ENCODE data around the gene SLC25A33. TPM values are rescaled to one million over a fixed set of nuclear protein-coding genes. Genes with fewer than 3 reads are reported as not detected.

SLC25A33 gene
- total RNA-seq, 1 donor from 2014 or later, result 6.6 TPM

DNA sequence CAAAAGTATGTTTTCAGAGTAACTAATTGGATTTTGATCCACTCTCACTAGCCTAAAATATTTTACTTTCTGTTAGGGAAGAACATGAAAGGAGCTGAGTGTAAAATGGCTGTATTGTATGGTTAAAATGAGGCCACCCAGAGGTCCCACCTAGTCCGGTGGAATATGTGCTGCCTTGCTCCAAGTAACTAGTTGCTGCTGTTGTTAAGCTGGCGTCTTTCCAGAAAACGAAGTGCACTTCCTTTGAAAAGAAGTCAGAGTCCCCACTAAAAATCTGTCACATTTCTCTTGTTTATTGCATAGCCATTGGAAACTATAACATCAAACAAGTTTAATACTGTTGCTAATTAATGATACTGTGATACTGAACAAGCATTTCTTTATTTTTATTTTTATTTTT lies 3.2 kb downstream of the SLC25A33 start:
- peak; percentile 9 for DNase-seq (ENCODE audit: low spot score)
- no peaks in the 10 kb centered on the region for H3K27me3 Mint-ChIP-seq (ENCODE audit: low read depth)

DNA sequence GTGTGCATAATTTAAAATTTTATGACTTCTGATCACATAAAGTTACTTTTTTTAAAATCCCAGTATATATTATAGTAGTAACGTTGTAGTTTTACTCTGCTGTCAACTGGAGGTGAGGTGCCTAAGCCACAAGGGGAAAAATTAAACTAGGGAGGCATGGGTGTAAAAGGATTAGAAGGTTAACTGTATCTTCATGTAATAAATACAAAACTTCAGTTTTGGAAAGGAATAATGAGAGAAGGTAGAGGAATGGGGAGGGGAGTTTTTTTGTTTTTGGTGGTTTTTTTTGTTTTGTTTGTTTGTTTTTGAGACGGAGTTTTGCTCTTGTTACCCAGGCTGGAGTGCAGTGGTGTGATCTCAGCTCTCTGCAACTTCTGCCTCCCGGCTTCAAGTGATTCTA lies 5.7 kb downstream of the SLC25A33 start:
- Mint-ChIP-seq H3K4me1 (ENCODE audit: low read depth) (peaks cover 16% of the 10 kb centered on the region), H3K27me3 (ENCODE audit: low read depth) (no peaks in the 10 kb centered on the region), H3K4me3 (ENCODE audit: unreplicated experiment) (no peak overlapping the region), H3K27ac (ENCODE audit: unreplicated experiment) (no peak overlapping the region), H3K9me3 (ENCODE audit: low read depth) (no peaks in the 10 kb centered on the region), H3K36me3 (ENCODE audit: low read depth) (no peaks in the 10 kb centered on the region)
- no peak for DNase-seq (ENCODE audit: low spot score)
- TF ChIP-seq, protein P1, sequence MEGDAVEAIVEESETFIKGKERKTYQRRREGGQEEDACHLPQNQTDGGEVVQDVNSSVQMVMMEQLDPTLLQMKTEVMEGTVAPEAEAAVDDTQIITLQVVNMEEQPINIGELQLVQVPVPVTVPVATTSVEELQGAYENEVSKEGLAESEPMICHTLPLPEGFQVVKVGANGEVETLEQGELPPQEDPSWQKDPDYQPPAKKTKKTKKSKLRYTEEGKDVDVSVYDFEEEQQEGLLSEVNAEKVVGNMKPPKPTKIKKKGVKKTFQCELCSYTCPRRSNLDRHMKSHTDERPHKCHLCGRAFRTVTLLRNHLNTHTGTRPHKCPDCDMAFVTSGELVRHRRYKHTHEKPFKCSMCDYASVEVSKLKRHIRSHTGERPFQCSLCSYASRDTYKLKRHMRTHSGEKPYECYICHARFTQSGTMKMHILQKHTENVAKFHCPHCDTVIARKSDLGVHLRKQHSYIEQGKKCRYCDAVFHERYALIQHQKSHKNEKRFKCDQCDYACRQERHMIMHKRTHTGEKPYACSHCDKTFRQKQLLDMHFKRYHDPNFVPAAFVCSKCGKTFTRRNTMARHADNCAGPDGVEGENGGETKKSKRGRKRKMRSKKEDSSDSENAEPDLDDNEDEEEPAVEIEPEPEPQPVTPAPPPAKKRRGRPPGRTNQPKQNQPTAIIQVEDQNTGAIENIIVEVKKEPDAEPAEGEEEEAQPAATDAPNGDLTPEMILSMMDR (IDR thresholded peaks at IDR 0.05), result no peak

More for the DNA sequence above, 3.2 kb downstream of the SLC25A33 start:
- H3K4me1 Mint-ChIP-seq (ENCODE audit: low read depth), result peaks cover 24% of the 10 kb centered on the region
- H3K9me3 Mint-ChIP-seq (ENCODE audit: low read depth), result no peaks in the 10 kb centered on the region
- H3K4me3 Mint-ChIP-seq (ENCODE audit: unreplicated experiment), result no peak overlapping the region
- H3K36me3 Mint-ChIP-seq (ENCODE audit: low read depth), result no peaks in the 10 kb centered on the region
- no peak overlapping the region for H3K27ac Mint-ChIP-seq (ENCODE audit: unreplicated experiment)
- TF ChIP-seq, protein P1 (IDR thresholded peaks at IDR 0.05), result no peak

DNA sequence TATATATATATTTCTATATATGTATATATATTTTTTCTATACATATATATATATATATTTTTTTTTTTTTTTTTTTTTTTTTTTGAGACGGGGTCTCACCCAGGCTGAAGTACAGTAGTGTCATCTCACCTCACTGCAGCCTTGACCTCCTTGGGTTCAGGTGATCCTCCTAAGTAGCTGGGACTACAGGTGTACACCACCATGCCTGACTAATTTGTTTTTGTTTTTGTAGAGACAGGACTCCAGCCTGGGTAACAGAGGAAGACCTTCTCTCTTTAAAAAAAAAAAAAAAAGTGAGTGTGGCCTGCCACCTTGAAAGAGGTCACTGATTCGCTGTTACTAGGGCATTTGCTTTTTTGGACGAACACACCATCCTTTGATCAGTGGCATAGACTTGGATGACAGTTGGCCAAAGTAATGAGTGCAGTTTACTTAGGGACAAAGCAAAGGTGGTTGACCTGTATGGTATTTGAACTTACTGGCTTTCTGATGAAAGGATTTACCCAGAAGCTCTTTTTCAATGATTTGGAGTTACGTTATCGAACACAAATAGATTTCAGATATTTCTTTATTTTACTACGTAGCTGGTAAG lies 10.8 kb downstream of the SLC25A33 start:
- peaks cover 1% of the 10 kb centered on the region for H3K4me1 Mint-ChIP-seq (ENCODE audit: low read depth)
- H3K4me3 Mint-ChIP-seq (ENCODE audit: unreplicated experiment), result no peak overlapping the region
- H3K27ac Mint-ChIP-seq (ENCODE audit: unreplicated experiment), result no peak overlapping the region
- H3K36me3 Mint-ChIP-seq (ENCODE audit: low read depth), result peaks cover 4% of the 10 kb centered on the region
- H3K9me3 Mint-ChIP-seq (ENCODE audit: low read depth), result no peaks in the 10 kb centered on the region
- TF ChIP-seq, protein P1 (IDR thresholded peaks at IDR 0.05), result no peak
- H3K27me3 Mint-ChIP-seq (ENCODE audit: low read depth), result no peaks in the 10 kb centered on the region
- no peak for DNase-seq (ENCODE audit: low spot score)

DNA sequence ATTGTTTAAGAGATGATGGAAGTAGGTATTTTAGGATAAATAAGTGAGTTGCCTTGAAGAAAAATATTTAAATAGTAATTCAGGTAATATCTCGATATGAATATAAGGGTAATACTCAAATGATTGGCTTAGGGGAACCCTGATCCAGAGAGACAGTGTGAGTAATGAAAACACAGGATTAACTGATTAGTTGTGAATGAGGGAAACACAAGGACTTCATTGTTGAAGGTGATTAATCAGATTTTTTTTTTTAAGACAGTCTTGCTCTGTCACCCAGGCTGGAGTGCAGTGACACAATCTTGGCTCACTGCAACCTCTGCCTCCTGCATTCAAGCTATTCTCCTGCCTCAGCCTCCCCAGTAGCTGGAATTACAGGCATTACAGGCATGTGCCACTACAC lies 12.7 kb downstream of the SLC25A33 start:
- no peak overlapping the region for H3K27ac Mint-ChIP-seq (ENCODE audit: unreplicated experiment)

DNA sequence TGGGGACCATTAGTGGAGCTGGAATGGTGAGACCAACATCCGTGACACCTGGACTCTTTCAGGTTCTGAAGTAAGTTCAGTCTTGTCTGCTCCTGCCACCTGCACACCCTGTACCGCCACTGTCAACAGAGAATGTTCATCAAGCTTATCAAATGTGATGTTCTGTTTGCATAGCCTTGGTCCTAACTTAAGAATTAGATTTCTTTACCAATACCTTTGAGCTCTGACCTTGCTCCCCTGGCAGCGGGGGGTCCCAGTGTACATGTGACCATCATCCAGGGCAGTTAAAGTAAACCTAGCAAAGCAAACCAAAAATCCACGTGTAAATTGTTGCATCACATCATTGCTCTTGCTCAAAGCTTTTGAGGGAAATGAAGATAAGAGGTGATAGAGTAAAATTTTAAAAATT lies 14.5 kb downstream of the SLC25A33 start:
- Mint-ChIP-seq H3K4me1 (ENCODE audit: low read depth) (peaks cover 16% of the 10 kb centered on the region), H3K36me3 (ENCODE audit: low read depth) (peaks cover 13% of the 10 kb centered on the region), H3K27me3 (ENCODE audit: low read depth) (no peaks in the 10 kb centered on the region), H3K4me3 (ENCODE audit: unreplicated experiment) (no peak overlapping the region), H3K27ac (ENCODE audit: unreplicated experiment) (no peak overlapping the region), H3K9me3 (ENCODE audit: low read depth) (no peaks in the 10 kb centered on the region)
- DNase-seq (ENCODE audit: low spot score), result no peak
- TF ChIP-seq, protein P1 (IDR thresholded peaks at IDR 0.05), result no peak

More for the DNA sequence above, 12.7 kb downstream of the SLC25A33 start:
- DNase-seq (ENCODE audit: low spot score), result no peak
- TF ChIP-seq, protein P1 (IDR thresholded peaks at IDR 0.05), result no peak
- no peaks in the 10 kb centered on the region for H3K27me3 Mint-ChIP-seq (ENCODE audit: low read depth)
- no peak overlapping the region for H3K4me3 Mint-ChIP-seq (ENCODE audit: unreplicated experiment)
- peaks cover 13% of the 10 kb centered on the region for H3K36me3 Mint-ChIP-seq (ENCODE audit: low read depth)
- H3K4me1 Mint-ChIP-seq (ENCODE audit: low read depth), result peaks cover 11% of the 10 kb centered on the region
- no peaks in the 10 kb centered on the region for H3K9me3 Mint-ChIP-seq (ENCODE audit: low read depth)
